Astrocyte of the cerebellum (primary cell): ENCODE results near the gene TLR10.

ENCODE experiments used
- DNase-seq: peaks from one replicate; pipeline ENCODE4 v3.0.0-alpha.2; 2011; ENCODE audit warnings: low read depth
- H3K4me3 ChIP-seq: 2 replicates; pipeline ENCODE4 v1.5.1; 2011; ENCODE audit warnings: mild to moderate bottlenecking, low read depth, low read length, moderate library complexity
- in situ Hi-C: cut with HindIII; loops from 2 replicates; pipeline ENCODE4 v1.10.0; 2017; ENCODE audit warnings: low sequenced_read_pairs
- TF ChIP-seq, protein P1 (sequence below): IDR thresholded peaks from 2 replicates; pipeline ENCODE4 v1.5.1; 2012; ENCODE audit warnings: low read length, low read depth, moderate library complexity, mild to moderate bottlenecking; ENCODE audit errors: missing control alignments

Gene TLR10

GRCh38 chr4:38752941-38753806 lies 29.6 kb downstream of the TLR10 start:
- DNase-seq: peak; percentile 99
- TF ChIP-seq, protein P1, sequence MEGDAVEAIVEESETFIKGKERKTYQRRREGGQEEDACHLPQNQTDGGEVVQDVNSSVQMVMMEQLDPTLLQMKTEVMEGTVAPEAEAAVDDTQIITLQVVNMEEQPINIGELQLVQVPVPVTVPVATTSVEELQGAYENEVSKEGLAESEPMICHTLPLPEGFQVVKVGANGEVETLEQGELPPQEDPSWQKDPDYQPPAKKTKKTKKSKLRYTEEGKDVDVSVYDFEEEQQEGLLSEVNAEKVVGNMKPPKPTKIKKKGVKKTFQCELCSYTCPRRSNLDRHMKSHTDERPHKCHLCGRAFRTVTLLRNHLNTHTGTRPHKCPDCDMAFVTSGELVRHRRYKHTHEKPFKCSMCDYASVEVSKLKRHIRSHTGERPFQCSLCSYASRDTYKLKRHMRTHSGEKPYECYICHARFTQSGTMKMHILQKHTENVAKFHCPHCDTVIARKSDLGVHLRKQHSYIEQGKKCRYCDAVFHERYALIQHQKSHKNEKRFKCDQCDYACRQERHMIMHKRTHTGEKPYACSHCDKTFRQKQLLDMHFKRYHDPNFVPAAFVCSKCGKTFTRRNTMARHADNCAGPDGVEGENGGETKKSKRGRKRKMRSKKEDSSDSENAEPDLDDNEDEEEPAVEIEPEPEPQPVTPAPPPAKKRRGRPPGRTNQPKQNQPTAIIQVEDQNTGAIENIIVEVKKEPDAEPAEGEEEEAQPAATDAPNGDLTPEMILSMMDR: no peak
- in situ Hi-C loops: no loop called here
- peak overlapping the region; percentile 2 for H3K4me3 ChIP-seq

DNA sequence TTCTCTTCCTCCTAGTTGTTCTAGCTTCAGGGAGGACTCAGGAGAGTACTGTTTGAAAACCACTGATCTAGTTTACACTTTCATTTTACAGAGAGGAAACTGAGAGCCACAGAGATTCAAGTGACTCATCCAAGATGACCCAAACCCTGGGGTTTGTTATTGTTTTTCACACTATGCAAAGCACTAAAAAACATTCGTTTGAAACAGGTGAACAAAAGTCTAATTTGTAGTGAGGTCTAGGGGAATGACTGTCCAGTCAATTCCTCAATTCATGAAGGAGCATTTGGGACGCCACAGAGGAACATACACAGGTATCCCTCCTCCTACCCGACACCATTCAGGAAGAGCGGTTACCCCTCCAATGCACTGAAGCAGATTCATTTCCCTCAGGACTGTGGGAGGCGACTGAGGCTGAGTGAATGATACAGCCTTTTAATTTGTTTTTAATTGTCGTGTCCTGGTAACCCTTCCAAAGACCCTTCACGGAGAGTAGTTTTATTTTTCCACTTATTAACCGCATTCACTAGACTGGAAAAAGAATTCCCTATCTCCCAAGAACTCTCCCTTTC lies 30.3 kb downstream of the TLR10 start:
- TF ChIP-seq, protein P1: no peak
- in situ Hi-C loops: no loop called here
- H3K4me3 ChIP-seq: peak overlapping the region; percentile 2
- peak; percentile 49 for DNase-seq

DNA sequence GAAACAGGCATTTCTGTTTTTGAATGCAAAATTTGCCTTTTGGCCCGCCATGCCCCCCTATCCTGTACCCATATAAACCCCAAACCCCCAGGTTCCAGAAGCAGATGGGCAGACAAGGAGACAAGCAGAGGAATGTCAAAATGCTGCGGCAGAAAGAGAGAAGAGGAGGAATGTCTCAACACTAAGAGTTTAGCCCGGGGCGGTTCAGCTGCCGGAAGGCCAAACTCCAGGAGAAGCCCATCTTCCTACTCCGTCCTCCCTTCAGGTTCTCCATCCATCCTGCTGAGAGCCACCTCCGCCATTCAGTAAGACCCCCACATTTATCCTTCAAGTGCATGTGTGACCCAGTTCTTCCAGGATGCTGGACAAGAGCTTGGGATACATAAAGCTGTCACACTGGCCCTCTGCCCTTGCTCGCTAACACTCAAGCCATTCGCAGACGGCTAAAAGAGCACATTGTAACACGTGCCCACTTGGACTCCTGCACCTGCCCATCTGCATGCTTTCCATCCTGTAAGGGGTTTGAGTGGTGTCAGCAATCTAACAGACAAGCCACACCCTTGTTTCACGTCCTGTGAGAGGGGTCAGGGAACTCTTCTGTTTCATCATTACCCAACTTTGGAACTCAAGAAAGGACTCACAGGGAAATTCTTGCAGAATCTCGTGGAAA lies 31.3 kb downstream of the TLR10 start:
- no peak overlapping the region for H3K4me3 ChIP-seq
- no peak for DNase-seq
- TF ChIP-seq, protein P1: no peak
- in situ Hi-C loops: no loop called here

GRCh38 chr4:38749336-38749735 lies 33.5 kb downstream of the TLR10 start:
- no peak overlapping the region for H3K4me3 ChIP-seq

DNA sequence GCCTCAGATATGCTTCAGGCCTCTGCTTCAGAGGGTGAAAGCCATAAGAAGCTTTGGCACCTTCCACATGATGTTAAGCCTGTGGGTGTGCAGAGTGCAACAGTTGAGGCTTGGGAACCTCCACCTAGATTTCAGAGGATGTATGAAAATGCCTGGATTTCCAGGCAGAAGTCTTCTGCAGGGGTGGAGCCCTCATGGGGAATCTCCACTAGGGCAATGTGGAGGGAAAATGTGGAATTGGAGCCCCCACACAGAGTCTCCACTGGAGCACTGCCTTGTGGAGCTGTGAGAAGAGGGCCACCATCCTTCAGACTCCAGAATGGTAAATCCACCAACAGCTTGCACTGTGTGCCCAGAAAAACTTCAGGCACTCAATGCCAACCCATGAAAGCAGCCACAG lies 35.2 kb downstream of the TLR10 start:
- in situ Hi-C loops: no loop called here
- no peak for DNase-seq
- no peak overlapping the region for H3K4me3 ChIP-seq
- TF ChIP-seq, protein P1: no peak

More at GRCh38 chr4:38749336-38749735, 33.5 kb downstream of the TLR10 start:
- DNase-seq: no peak
- TF ChIP-seq, protein P1: no peak
- in situ Hi-C loops: no loop called here

DNA sequence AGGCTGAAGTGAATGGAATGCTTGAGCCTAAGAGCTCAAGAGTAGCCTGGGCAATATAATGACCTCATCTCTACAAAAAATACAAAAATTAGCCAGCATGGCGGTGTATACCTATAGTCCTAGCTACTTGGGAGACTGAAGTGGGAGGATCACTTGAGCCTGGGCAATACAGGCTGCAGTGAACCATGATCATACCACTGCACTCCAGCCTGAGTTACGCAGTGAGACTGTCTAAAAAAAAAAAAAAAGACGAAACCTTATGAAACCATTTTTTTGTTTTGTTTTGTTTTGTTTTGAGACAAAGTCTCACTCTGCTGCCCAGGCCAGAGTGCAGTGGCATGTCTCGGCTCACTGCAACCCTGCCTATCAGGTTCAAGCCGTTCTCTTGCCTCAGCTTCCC lies 36.9 kb downstream of the TLR10 start:
- TF ChIP-seq, protein P1: no peak
- H3K4me3 ChIP-seq: no peak overlapping the region
- DNase-seq: no peak
- in situ Hi-C loops: no loop called here
